GM12892 (cell line): ENCODE results near the gene AHRR.

Experiments
- DNase-seq: peaks from one replicate; pipeline ENCODE4 v3.0.0; 2011; ENCODE audit not compliant: insufficient read length
- FAIRE-seq: peaks from 2 replicates; lab custom pipeline; 2011; peaks lifted over from hg19 to GRCh38; lab: Jason Lieb, UNC
- POLR2A ChIP-seq: IDR thresholded peaks from 2 replicates; pipeline ENCODE4 v1.6.1; 2011; ENCODE audit warnings: low read depth, low read length, control low read depth
- POLR2AphosphoS5 ChIP-seq: IDR thresholded peaks from 2 replicates; pipeline ENCODE4 v1.6.1; 2011; ENCODE audit warnings: low read depth, low read length, control low read depth
- TAF1 ChIP-seq: IDR thresholded peaks from 2 replicates; pipeline ENCODE4 v1.6.1; 2011; ENCODE audit warnings: low read depth, mild to moderate bottlenecking, control low read depth, low read length, borderline replicate concordance

Gene AHRR

DNA sequence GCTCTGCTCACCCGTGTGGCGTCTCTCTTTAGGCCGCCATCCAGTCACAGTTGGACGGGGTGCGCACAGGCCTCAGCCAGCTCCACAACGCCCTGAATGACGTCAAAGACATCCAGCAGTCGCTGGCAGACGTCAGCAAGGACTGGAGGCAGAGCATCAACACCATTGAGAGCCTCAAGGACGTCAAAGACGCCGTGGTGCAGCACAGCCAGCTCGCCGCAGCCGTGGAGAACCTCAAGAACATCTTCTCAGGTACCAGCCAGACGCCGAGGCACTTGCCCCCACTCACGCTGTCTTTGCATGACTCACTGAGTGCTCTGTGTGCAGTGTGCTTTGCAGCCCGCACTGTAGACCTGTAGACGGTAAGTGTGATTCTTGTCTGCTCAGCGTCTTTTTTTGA is 126.0 kb downstream of the AHRR start:
- FAIRE-seq = no peak

DNA sequence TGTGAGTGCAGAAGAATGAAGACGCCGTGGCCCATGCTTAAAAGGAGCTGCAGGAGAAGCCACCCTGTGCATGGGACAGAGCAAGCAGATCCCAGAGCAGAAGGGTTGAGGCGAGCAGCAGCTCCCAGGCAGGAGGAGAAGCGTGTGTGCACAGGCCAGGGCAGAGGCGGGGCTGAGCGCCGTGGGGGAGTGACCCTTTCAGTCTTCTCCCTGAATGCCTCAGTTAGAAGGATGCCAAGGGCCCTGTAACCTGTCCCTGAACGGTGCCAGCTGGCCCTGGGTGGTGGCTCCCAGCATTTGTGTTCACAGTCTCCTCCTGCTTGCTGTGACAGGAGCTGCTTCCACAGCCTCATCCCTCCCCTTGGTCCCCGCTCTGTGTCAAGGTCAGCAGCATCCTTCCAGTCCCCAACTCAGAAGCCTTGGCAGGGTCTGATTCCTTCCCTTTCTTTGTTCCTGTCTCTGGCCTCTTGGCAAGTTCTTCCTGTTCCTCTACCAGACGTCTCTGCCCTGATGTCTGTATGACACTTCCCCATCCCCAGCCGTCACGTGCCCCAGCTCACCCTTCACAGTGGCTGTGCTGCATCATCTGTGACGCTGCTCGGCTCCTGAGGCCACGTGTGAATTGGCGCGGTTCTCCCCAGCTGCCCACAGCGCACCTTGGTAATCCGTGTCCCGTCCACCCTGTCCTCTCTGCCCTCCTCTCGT is 126.7 kb downstream of the AHRR start:
- DNase-seq = no peak
- FAIRE-seq = no peak
- TF ChIP-seq POLR2A = no peak
- TF ChIP-seq POLR2AphosphoS5 = no peak
- TF ChIP-seq TAF1 = no peak

More for the DNA sequence above, 126.0 kb downstream of the AHRR start:
- TF ChIP-seq POLR2AphosphoS5 (no peak), TAF1 (no peak), POLR2A (no peak)
- no peak for DNase-seq

GRCh38 chr5:448766-449090 is 127.2 kb downstream of the AHRR start:
- no peak for FAIRE-seq
- TF ChIP-seq POLR2AphosphoS5 (no peak), TAF1 (no peak), POLR2A (no peak)
- no peak for DNase-seq

- no peak for FAIRE-seq
- TF ChIP-seq POLR2AphosphoS5 (no peak), TAF1 (no peak), POLR2A (no peak)
- no peak for DNase-seq
These were observed 127.6 kb downstream of the AHRR start for GRCh38 chr5:449151-449550.

DNA sequence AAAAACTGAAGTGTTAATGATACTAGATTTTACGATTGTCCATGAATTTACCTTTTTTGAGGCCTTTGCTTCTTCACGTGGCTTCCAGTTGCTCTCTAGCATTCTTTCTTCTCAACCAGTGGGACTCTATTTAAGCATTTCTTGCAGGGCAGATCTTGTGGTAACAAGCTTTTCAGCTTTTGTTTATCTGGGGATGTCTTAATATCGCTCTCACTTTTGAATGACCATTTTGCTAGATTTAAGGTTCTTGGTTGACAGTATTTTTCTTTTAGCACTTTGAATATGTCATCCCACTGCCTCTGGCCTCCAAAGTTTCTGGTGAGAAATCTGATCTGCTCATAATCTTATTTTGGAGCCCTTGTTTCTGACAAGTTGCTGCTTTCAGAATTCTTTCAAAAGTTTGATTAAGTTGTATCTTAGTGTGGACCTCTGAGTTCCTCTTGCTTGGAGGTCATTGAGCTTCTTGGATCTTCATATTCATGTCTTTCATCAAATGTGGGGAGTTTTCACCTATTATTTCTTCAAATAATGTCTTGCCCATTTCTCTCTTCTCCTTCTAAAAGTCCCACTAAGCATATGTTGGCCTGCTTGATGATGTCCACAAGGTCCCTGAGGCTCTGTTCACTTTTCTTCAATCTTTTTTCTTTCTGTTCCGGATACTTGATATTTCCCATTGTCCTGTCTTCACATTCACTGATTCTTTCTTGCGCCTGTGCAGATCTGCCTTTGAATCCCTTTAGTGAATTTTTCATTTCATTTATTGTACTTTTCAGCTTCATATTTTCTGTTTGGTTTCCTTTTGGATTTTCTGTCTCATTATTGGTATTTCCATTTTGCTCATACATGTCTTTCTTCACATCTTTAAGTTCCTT is 130.3 kb downstream of the AHRR start:
- no peak for DNase-seq
- FAIRE-seq = no peak
- TF ChIP-seq POLR2A (no peak), POLR2AphosphoS5 (no peak), TAF1 (no peak)

- FAIRE-seq = no peak
- no peak for DNase-seq
- TF ChIP-seq POLR2A (no peak), TAF1 (no peak), POLR2AphosphoS5 (no peak)
These were observed 131.6 kb downstream of the AHRR start for GRCh38 chr5:452978-453710.

GRCh38 chr5:453725-454481 is 132.4 kb downstream of the AHRR start:
- DNase-seq (no peak), FAIRE-seq (no peak)
- TF ChIP-seq TAF1 (no peak), POLR2AphosphoS5 (no peak), POLR2A (no peak)

- TF ChIP-seq TAF1 (no peak), POLR2AphosphoS5 (no peak), POLR2A (no peak)
- FAIRE-seq = no peak
- no peak for DNase-seq
These were observed 133.4 kb downstream of the AHRR start for GRCh38 chr5:454936-455335.

GRCh38 chr5:455806-456205 is 134.3 kb downstream of the AHRR start:
- DNase-seq = no peak
- TF ChIP-seq TAF1 (no peak), POLR2A (no peak), POLR2AphosphoS5 (no peak)
- FAIRE-seq = no peak

DNA sequence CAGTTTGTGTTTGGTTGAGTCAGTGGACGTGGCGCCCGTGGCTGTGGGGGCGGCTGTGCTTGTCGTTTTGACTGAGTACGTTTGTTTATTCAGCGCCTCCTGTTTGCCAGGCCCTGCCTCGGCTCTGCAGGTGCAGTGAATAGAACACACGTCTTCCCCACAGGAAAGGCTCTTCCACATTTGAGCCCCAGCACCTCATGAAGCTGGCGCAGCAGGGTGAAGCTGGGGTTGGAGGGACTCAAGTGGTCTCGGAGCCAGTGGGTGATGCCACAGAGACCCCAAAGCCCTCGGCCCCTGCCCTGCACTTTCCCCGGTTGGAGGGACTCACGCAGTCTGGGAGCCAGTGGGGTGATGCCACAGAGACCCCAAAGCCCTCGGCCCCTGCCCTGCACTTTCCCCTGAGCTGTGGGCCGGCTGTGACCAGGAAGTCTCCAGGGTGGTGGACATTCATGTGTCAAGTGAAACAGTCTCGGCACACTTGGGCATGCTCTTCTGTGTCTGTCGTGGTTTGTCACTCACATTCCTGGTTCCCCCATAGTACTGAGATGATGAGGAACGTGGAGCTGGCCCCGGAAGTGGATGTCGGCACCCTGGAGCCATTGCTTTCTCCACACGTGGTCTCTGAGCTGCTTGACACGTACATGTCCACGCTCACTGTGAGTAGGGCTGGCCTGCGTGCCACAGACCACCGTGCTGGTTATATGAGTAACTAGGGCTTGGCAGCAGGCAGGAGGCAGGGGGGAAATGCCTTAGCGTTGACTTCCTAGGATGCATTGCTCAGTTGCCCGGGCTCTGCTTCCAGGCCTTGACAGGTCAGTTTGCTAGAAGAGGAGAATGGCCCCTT is 135.1 kb downstream of the AHRR start:
- DNase-seq (no peak), FAIRE-seq (no peak)
- TF ChIP-seq POLR2A (no peak), TAF1 (no peak), POLR2AphosphoS5 (no peak)
